ENCODE measurements around the gene ESPL1. TPM values are rescaled to one million over a fixed set of nuclear protein-coding genes. Genes with fewer than 3 reads are reported as not detected.

Gene ESPL1
- polyA plus RNA-seq, 3 donors = 0.79 TPM; not detected in 2

DNA sequence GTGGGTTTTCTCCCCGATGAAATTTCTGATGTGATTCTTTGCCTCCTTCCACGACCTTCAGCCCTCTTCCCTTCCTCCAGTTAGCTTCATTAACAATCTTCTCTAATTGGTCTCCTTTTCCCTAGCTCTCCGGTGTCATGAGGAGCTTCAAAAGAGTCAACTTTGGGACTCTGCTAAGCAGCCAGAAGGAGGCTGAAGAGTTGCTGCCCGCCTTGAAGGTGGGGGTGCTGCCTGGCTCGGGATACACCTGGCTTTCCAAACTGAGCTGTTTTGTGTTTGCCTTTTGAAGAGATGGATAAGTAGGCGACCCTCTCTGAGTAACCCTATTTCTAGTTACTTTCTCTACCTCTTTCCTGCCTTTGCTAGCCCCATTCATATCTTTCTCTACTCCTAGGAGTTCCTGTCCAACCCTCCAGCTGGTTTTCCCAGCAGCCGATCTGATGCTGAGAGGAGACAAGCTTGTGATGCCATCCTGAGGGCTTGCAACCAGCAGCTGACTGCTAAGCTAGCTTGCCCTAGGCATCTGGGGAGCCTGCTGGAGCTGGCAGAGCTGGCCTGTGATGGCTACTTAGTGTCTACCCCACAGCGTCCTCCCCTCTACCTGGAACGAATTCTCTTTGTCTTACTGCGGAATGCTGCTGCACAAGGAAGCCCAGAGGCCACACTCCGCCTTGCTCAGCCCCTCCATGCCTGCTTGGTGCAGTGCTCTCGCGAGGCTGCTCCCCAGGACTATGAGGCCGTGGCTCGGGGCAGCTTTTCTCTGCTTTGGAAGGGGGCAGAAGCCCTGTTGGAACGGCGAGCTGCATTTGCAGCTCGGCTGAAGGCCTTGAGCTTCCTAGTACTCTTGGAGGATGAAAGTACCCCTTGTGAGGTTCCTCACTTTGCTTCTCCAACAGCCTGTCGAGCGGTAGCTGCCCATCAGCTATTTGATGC lies 797 bp downstream of the ESPL1 start:
- intact Hi-C loops (cut with micrococcal nuclease) = loop anchor here in 1 of 2 donors (5.0 kb wide), 1 partner anchor 47 kb away; no protein-coding TSS in a partner anchor
- peak overlapping the region; percentile 70 for H3K9ac ChIP-seq (ENCODE audit: insufficient read depth, low read length, poor library complexity, severe bottlenecking)
- H3K27me3 ChIP-seq (ENCODE audit: control insufficient read depth in 2 of 2, insufficient read depth in 2 of 2, low read length in 2 of 2) = no peaks in the 10 kb centered on the region
- no peak for DNase-seq
- H3K4me2 ChIP-seq (replicated peaks; ENCODE audit: extremely low read depth, low read length, poor library complexity, severe bottlenecking) = peak overlapping the region; percentile 93
- H3K27ac ChIP-seq (ENCODE audit: low read depth in 1 of 2, low read length in 2 of 2) = peak overlapping the region in 1 of 2 donors; percentile 84
- Mint-ChIP-seq H3K27me3 (ENCODE audit: low read depth in 3 of 3) (no peaks in the 10 kb centered on the region), H3K36me3 (peaks cover 4 to 34% of the 10 kb centered on the region in 2 donors), H3K4me3 (peak overlapping the region; percentile 98 to 99), H3K27ac (peak overlapping the region in 6 of 7 donors; percentile 87 to 97 (median 92)), H3K4me1 (peaks cover 38% of the 10 kb centered on the region), H3K9me3 (no peaks in the 10 kb centered on the region)
- H3K79me2 ChIP-seq (ENCODE audit: insufficient read depth, low read length) = peaks cover 34% of the 10 kb centered on the region
- H3K4me1 ChIP-seq (ENCODE audit: control insufficient read depth in 1 of 2, insufficient read depth in 2 of 2, low read length in 2 of 2) = peaks cover 29 to 34% of the 10 kb centered on the region in 2 donors
- TF ChIP-seq CTCF (IDR thresholded peaks at IDR 0.05) = no peak
- peaks cover 0 to under 1% of the 10 kb centered on the region in 2 donors for H3K36me3 ChIP-seq (replicated peaks in 1 of 2; ENCODE audit: control insufficient read depth in 1 of 2, insufficient read depth in 2 of 2, low read length in 2 of 2)
- no peaks in the 10 kb centered on the region for H4K20me1 ChIP-seq (ENCODE audit: insufficient read depth, low read length)
- H3K9me3 ChIP-seq (replicated peaks in 1 of 2; ENCODE audit: control insufficient read depth in 1 of 2, insufficient read depth in 1 of 2, low read length in 2 of 2) = no peaks in the 10 kb centered on the region
- H3K4me3 ChIP-seq (replicated peaks in 1 of 3; ENCODE audit: low read depth in 2 of 3, low read length in 3 of 3) = peak overlapping the region; percentile 72 to 96 (median 85)
- 85% methylated on average over 15 of the region's 20 CpGs for WGBS (ENCODE audit: insufficient coverage)
- H2AFZ ChIP-seq (ENCODE audit: insufficient read depth, low read depth, low read length, poor library complexity, severe bottlenecking) = peak overlapping the region; percentile 86

DNA sequence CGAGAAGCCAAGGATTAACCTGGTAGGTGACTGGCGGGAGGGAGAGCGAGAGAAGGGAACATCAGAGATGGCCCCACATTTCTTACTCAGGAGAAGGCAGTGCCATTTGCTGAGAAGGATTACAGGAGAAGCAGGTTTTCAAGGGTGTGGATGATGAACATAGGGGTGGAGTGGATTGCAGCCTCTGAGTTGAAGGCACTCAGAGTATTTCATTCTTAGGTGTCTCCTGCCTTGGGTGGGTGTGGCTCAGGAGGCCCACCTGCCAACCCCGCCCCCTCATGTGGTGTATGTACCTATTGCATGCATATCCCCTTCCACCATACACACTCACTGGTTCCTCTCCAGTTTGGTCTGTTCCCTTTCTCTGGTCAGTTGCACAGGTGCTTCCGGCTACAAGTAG lies 6.3 kb downstream of the ESPL1 start:
- intact Hi-C loops (cut with micrococcal nuclease) = no loop called here
- peaks cover 29 to 52% of the 10 kb centered on the region in 2 donors for H3K36me3 ChIP-seq (replicated peaks in 1 of 2; ENCODE audit: control insufficient read depth in 1 of 2, insufficient read depth in 2 of 2, low read length in 2 of 2)
- peak overlapping the region in 1 of 7 donors; percentile 73 for H3K27ac Mint-ChIP-seq
- peaks cover 35 to 83% of the 10 kb centered on the region in 2 donors for H3K36me3 Mint-ChIP-seq
- no peaks in the 10 kb centered on the region for H3K9me3 ChIP-seq (replicated peaks in 1 of 2; ENCODE audit: control insufficient read depth in 1 of 2, insufficient read depth in 1 of 2, low read length in 2 of 2)
- H3K9ac ChIP-seq (ENCODE audit: insufficient read depth, low read length, poor library complexity, severe bottlenecking) = no peak overlapping the region
- 100% methylated on average over 4 of the region's 5 CpGs for WGBS (ENCODE audit: insufficient coverage)
- no peaks in the 10 kb centered on the region for H3K27me3 Mint-ChIP-seq (ENCODE audit: low read depth in 3 of 3)
- H3K4me3 ChIP-seq (replicated peaks in 1 of 3; ENCODE audit: low read depth in 2 of 3, low read length in 3 of 3) = no peak overlapping the region
- H3K4me1 Mint-ChIP-seq = peaks cover 13% of the 10 kb centered on the region
- DNase-seq = no peak
- H3K4me3 Mint-ChIP-seq = no peak overlapping the region
- TF ChIP-seq CTCF (IDR thresholded peaks at IDR 0.05) = no peak
- no peak overlapping the region for H3K27ac ChIP-seq (ENCODE audit: low read depth in 1 of 2, low read length in 2 of 2)
- H3K9me3 Mint-ChIP-seq = no peaks in the 10 kb centered on the region
- peaks cover 9 to 12% of the 10 kb centered on the region in 2 donors for H3K4me1 ChIP-seq (ENCODE audit: control insufficient read depth in 1 of 2, insufficient read depth in 2 of 2, low read length in 2 of 2)
- no peaks in the 10 kb centered on the region for H4K20me1 ChIP-seq (ENCODE audit: insufficient read depth, low read length)
- no peak overlapping the region for H2AFZ ChIP-seq (ENCODE audit: insufficient read depth, low read depth, low read length, poor library complexity, severe bottlenecking)
- no peak overlapping the region for H3K4me2 ChIP-seq (replicated peaks; ENCODE audit: extremely low read depth, low read length, poor library complexity, severe bottlenecking)
- peaks cover 23% of the 10 kb centered on the region for H3K79me2 ChIP-seq (ENCODE audit: insufficient read depth, low read length)
- no peaks in the 10 kb centered on the region for H3K27me3 ChIP-seq (ENCODE audit: control insufficient read depth in 2 of 2, insufficient read depth in 2 of 2, low read length in 2 of 2)
